Nephron progenitor cell (in vitro differentiated cells): Measurements from ENCODE around the gene SLC66A2.

ENCODE experiments used
- DNase-seq: peaks from one replicate; pipeline ENCODE4 v3.0.0; 2021
- H3K27ac Mint-ChIP-seq: 2 replicates; pipeline ENCODE4 v1.8.0; 2021; ENCODE audit warnings: mild to moderate bottlenecking, moderate library complexity, mixed read lengths
- H3K27me3 Mint-ChIP-seq: 2 replicates; pipeline ENCODE4 v1.8.0; 2021; ENCODE audit warnings: mild to moderate bottlenecking, low read depth, mixed read lengths; ENCODE audit not compliant: poor library complexity
- H3K36me3 Mint-ChIP-seq: 2 replicates; pipeline ENCODE4 v1.8.0; 2021; ENCODE audit warnings: low read depth, mixed read lengths
- H3K4me1 Mint-ChIP-seq: 2 replicates; pipeline ENCODE4 v1.8.0; 2021; ENCODE audit warnings: mixed read lengths
- H3K4me3 Mint-ChIP-seq: 2 replicates; pipeline ENCODE4 v1.8.0; 2021; ENCODE audit warnings: mild to moderate bottlenecking, moderate library complexity, mixed read lengths
- H3K9me3 Mint-ChIP-seq: 2 replicates; pipeline ENCODE4 v1.8.0; 2021; ENCODE audit warnings: mild to moderate bottlenecking, moderate library complexity, mixed read lengths
- TF ChIP-seq, protein P1 (sequence below): fragments of 200-600 bp; sonication (generic); IDR thresholded peaks from 2 replicates; pipeline ENCODE4 v1.5.0; 2021; ENCODE audit warnings: antibody characterized with exemption

Gene SLC66A2

DNA sequence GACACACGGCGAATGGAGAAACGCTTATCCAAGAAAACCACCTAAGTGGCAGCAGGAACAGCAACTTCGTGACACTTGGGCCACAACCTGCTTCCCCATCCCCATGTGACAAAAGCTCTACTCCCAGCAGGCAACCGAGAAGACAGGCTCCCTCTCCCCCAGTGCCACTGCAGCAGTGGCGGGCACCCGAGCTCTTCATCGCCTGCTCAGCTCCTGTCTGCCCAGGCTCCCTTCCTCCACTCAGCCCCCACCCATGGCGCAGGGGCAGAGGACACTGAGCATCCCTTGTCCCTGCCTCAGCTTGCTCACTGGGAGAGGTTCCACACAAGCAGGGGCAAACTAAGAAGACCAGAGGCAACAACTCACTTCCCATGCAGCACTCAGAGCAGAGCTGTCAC lies 22.9 kb downstream of the SLC66A2 start:
- no peak overlapping the region for H3K27ac Mint-ChIP-seq
- H3K4me3 Mint-ChIP-seq, result no peak overlapping the region
- H3K36me3 Mint-ChIP-seq, result peaks cover 97% of the 10 kb centered on the region
- H3K9me3 Mint-ChIP-seq, result peaks cover 67% of the 10 kb centered on the region
- TF ChIP-seq, protein P1, sequence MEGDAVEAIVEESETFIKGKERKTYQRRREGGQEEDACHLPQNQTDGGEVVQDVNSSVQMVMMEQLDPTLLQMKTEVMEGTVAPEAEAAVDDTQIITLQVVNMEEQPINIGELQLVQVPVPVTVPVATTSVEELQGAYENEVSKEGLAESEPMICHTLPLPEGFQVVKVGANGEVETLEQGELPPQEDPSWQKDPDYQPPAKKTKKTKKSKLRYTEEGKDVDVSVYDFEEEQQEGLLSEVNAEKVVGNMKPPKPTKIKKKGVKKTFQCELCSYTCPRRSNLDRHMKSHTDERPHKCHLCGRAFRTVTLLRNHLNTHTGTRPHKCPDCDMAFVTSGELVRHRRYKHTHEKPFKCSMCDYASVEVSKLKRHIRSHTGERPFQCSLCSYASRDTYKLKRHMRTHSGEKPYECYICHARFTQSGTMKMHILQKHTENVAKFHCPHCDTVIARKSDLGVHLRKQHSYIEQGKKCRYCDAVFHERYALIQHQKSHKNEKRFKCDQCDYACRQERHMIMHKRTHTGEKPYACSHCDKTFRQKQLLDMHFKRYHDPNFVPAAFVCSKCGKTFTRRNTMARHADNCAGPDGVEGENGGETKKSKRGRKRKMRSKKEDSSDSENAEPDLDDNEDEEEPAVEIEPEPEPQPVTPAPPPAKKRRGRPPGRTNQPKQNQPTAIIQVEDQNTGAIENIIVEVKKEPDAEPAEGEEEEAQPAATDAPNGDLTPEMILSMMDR, result no peak
- H3K4me1 Mint-ChIP-seq, result peaks cover 11% of the 10 kb centered on the region
- DNase-seq, result no peak
- no peaks in the 10 kb centered on the region for H3K27me3 Mint-ChIP-seq

DNA sequence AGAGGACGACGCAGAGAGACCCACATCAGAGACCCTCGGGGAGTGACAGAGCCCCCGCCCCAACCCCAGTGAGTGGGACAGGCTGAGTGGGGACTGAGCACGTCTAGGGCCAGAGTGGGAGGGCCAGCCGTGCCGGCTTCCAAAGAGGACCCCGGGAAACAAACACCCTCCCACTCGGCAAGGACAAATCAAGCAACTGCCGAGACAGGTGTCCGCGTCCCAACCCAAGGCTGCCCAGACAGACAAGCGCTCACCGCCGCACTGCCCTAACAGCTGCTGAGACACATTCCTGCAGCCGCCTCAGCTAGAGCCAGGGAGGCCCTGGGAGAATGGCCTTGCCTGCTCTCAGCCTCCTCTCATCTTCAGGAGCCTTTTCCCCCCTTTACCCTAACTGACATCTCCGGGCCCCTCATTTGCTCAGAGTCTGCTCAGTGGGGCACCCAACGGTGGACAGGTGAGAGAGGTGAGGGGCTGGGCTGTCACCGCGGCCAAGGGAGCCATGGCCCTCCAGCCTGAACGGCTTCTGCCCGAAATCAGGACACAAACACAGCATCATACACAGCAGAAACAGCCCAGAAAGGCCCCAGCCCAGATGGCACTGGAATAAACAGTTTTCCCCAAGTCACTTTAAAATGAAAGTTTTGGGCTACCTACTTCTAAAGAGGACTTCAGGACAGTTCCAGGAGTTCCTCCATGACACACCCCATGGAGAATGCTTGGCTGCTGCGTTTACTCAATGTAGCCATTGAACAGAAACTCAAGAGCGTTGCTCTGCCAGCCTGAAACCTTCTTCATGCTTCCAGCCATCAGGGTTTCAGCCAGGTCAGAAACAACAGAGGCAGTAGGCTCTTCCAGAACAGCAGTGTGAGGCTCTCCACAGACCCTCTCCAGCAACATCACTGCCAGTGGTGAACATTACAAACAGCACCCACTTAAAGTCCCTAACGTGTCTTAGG lies 23.6 kb downstream of the SLC66A2 start:
- Mint-ChIP-seq H3K9me3 (peaks cover 66% of the 10 kb centered on the region), H3K27ac (no peak overlapping the region), H3K27me3 (no peaks in the 10 kb centered on the region), H3K4me1 (peaks cover 11% of the 10 kb centered on the region), H3K36me3 (peaks cover 96% of the 10 kb centered on the region), H3K4me3 (no peak overlapping the region)
- TF ChIP-seq, protein P1, result no peak
- DNase-seq, result no peak

DNA sequence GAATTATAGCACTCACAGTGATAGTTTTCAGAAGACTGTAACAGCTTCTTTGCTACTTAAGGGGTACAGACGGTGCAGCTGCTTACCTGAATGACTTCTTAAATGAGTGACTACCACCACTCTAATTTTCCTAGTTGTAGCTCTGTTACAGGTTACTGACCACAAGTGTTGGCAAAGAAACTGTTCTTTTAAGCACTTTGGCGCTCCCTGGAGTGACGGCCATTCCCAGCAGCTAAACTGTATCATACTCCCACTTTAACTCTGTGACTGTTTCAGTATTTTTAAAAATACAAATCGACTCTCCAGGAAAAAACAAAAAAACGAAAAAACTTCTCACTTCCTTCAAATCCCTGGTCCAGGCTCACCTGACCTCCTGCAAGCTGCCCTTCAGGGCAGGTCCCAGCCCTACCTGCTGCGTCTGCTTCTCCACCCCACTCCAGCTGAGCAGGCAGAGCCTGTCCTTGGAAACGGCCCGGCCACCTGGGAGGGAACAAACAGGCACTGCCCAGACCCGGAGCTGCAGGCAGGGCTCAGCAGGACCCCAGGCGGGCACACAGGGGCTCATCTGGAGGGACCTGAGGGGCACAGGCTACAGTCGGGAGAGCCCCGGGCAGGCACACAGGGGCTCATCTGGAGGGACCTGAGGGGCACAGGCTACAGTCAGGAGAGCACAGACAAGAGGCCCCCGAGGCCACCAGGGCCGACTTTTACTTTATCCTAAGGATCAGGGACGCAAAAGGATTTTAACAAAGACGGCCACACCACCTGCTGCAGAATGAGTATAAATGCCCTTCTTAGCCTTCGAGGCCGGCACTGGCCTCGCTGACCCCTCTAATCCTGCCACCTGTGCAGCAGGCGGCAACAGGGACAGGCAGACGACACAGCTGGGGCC lies 24.5 kb downstream of the SLC66A2 start:
- DNase-seq, result no peak
- peak overlapping the region; percentile 64 for H3K27ac Mint-ChIP-seq
- peaks cover 62% of the 10 kb centered on the region for H3K9me3 Mint-ChIP-seq
- H3K27me3 Mint-ChIP-seq, result no peaks in the 10 kb centered on the region
- peaks cover 93% of the 10 kb centered on the region for H3K36me3 Mint-ChIP-seq
- H3K4me1 Mint-ChIP-seq, result peaks cover 11% of the 10 kb centered on the region
- H3K4me3 Mint-ChIP-seq, result no peak overlapping the region
- TF ChIP-seq, protein P1, result no peak

DNA sequence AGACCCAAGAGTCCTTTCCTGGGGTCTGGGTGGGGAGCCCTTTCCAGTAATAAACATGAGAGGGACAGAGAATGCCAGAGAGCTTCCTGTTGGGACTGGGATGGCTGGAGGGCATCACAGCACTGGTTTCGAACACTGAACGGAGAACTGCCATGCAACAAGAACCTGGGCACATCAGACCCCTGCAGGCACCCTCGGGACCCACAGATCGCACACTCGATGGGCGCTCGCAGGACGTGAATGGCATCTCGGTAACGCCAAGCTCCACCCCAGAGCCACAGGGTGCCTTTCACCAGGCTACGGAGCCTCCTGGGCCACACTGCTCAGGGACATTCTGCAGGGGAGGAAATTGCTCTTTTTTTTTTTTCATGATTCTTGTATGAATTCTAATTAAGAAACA lies 25.1 kb downstream of the SLC66A2 start:
- no peak overlapping the region for H3K4me3 Mint-ChIP-seq
- H3K36me3 Mint-ChIP-seq, result peaks cover 92% of the 10 kb centered on the region
- TF ChIP-seq, protein P1, result no peak
- H3K27me3 Mint-ChIP-seq, result no peaks in the 10 kb centered on the region
- H3K27ac Mint-ChIP-seq, result no peak overlapping the region
- H3K9me3 Mint-ChIP-seq, result peaks cover 61% of the 10 kb centered on the region
- peaks cover 11% of the 10 kb centered on the region for H3K4me1 Mint-ChIP-seq
- no peak for DNase-seq

DNA sequence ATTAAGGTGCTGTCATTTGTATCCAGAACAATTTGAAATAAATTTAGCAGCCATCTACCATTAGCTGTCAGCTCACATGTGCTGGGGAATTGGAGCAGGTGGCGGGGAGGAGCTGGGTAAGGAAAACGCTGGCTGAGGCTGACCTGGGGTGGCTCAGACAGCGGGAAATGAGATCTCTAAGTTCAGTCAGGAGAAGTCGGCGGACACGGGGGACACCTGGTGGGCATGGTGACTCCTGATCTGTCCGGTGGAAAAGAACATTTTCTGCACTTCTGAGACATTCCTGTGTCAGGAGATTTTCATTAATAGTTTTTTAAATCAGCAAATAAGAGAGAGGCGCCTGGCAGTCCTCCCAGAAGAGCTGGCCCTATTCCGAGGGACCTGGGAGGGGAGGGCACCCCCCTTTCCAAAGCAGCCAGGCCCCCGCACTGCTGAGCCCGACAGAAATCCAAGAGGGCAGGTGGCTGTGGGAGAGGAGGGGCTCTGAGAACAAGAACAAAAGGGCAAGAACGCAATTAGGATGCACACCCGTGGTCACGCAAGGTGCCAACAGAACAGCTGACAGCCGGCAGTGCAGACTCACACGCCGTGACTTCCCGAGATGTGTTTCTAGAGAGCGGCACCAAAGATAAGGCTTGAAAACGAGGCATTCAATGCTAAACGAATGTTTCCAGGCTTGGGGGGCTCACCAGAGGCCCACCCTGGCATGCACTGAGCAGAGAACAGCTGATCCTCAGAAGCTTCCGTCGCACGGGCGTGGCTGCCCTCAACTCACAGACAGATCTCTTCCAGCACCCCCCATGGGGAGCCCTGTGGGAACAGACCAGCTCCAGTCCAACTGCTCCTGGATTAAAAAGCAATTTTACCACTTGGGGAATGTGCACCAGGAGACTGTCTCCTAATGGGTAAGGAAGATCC lies 26.4 kb downstream of the SLC66A2 start:
- Mint-ChIP-seq H3K9me3 (peaks cover 49% of the 10 kb centered on the region), H3K4me3 (no peak overlapping the region), H3K27ac (peak overlapping the region; percentile 95), H3K27me3 (no peaks in the 10 kb centered on the region), H3K36me3 (peaks cover 80% of the 10 kb centered on the region), H3K4me1 (peaks cover 11% of the 10 kb centered on the region)
- DNase-seq, result no peak
- TF ChIP-seq, protein P1, result no peak
